Right ventricle myocardium inferior (tissue), 1 donor: ENCODE measurements around the gene KRT37. TPM values are rescaled to one million over a fixed set of nuclear protein-coding genes. Genes with fewer than 3 reads are reported as not detected.
"Not testable (repeated sequence)": the region's sequence is repeated elsewhere in the genome, so short reads cannot be mapped to it uniquely, and the experiment has no call there.

Source experiments
- ATAC-seq: fragments of 200-7000 bp; cut with Tn5 transposase; one replicate; pipeline ENCODE4 v1.9.1; 2020; ENCODE audit warnings: mild to moderate bottlenecking, moderate library complexity
- DNase-seq: peaks from one replicate; pipeline ENCODE4 v3.0.0; 2021; ENCODE audit errors: missing footprints
- intact Hi-C: fragments of 100-400 bp; cut with DNase I; formaldehyde crosslinking; loops from one replicate; pipeline ENCODE4 v1.11.0; 2022
- total RNA-seq: library from RNA; stranded (reverse); fragmentation: NEBNext Ultra II Directional; extraction: Animal tissue kit (Norgen Biotek cat#: 25700); gene quantifications from one replicate; pipeline ENCODE4 v1.2.1, GENCODE V29; 2021
- donor health status: DM: no; HTN: yes; CAD: no; lungs with severe emphysema.

Gene KRT37
- total RNA-seq, 1 donor from 2014 or later = not detected

GRCh38 chr17:41440531-41441033, 16.2 kb upstream of the KRT37 start, which contains the start of gene KRT38:
Gene KRT38 (minus strand): TSS chr17:41440983. CDS start chr17:41440921, 62 bp downstream.
- ATAC-seq (no peak), DNase-seq (no peak)
- intact Hi-C loops = no loop called here

GRCh38 chr17:41439375-41439774, 15.0 kb upstream of the KRT37 start:
- intact Hi-C loops = no loop called here
- DNase-seq = no peak
- no peak for ATAC-seq

- no peak for DNase-seq
- intact Hi-C loops = no loop called here
- ATAC-seq = no peak
These were observed 13.4 kb upstream of the KRT37 start for GRCh38 chr17:41437769-41438168.

GRCh38 chr17:41437254-41437653, 12.9 kb upstream of the KRT37 start:
- intact Hi-C loops = no loop called here
- DNase-seq = no peak
- ATAC-seq = no peak

GRCh38 chr17:41434415-41434814, 10.0 kb upstream of the KRT37 start:
- no peak for DNase-seq
- no peak for ATAC-seq
- intact Hi-C loops = no loop called here

GRCh38 chr17:41434005-41434404, 9.6 kb upstream of the KRT37 start:
- DNase-seq = no peak
- intact Hi-C loops = no loop called here
- ATAC-seq = no peak

- DNase-seq = no peak
- intact Hi-C loops = no loop called here
- ATAC-seq = no peak
These were observed 9.2 kb upstream of the KRT37 start for GRCh38 chr17:41433586-41433985.

- DNase-seq, intact Hi-C loops, ATAC-seq: not testable (repeated sequence)
These were observed 6.0 kb upstream of the KRT37 start for GRCh38 chr17:41430376-41430775.

- intact Hi-C loops = no loop called here
- no peak for ATAC-seq
- no peak for DNase-seq
These were observed 5.3 kb upstream of the KRT37 start for GRCh38 chr17:41429667-41430066.

GRCh38 chr17:41428591-41429291, 4.4 kb upstream of the KRT37 start:
- ATAC-seq = no peak
- intact Hi-C loops = no loop called here
- DNase-seq = no peak

GRCh38 chr17:41422586-41422985, 1.8 kb downstream of the KRT37 start:
- ATAC-seq, DNase-seq, intact Hi-C loops: not testable (repeated sequence)

GRCh38 chr17:41421617-41422016, 2.8 kb downstream of the KRT37 start:
- no peak for DNase-seq
- intact Hi-C loops = no loop called here

GRCh38 chr17:41421116-41421515, 3.3 kb downstream of the KRT37 start:
- DNase-seq = no peak
- intact Hi-C loops = no loop called here
- ATAC-seq = no peak

More at GRCh38 chr17:41421617-41422016, 2.8 kb downstream of the KRT37 start:
- no peak for ATAC-seq

GRCh38 chr17:41420134-41420533, 4.3 kb downstream of the KRT37 start:
- DNase-seq (no peak), ATAC-seq (no peak)
- intact Hi-C loops = no loop called here

- DNase-seq = no peak
- intact Hi-C loops = no loop called here
- no peak for ATAC-seq
These were observed 4.7 kb downstream of the KRT37 start for GRCh38 chr17:41419716-41420115.

- DNase-seq (no peak), ATAC-seq (no peak)
- intact Hi-C loops = no loop called here
These were observed 6.1 kb downstream of the KRT37 start for GRCh38 chr17:41418116-41418860.

GRCh38 chr17:41417576-41418015, 6.8 kb downstream of the KRT37 start:
- ATAC-seq = no peak

GRCh38 chr17:41417127-41417526, 7.3 kb downstream of the KRT37 start:
- intact Hi-C loops = no loop called here
- DNase-seq = no peak
- no peak for ATAC-seq

More at GRCh38 chr17:41417576-41418015, 6.8 kb downstream of the KRT37 start:
- intact Hi-C loops = no loop called here
- DNase-seq = no peak

GRCh38 chr17:41416479-41416878, 7.9 kb downstream of the KRT37 start:
- intact Hi-C loops = no loop called here
- ATAC-seq (peak; percentile 48), DNase-seq (no peak)

- intact Hi-C loops = no loop called here
- ATAC-seq = peak; percentile 39
- DNase-seq = no peak
These were observed 8.5 kb downstream of the KRT37 start for GRCh38 chr17:41415833-41416335.
